Vagina (tissue), 2 donors: ENCODE data around the gene SFI1. TPM values are rescaled to one million over a fixed set of nuclear protein-coding genes. Genes with fewer than 3 reads are reported as not detected.

Experiments used
- DNase-seq, 2 donors: peaks; one replicate each; pipeline ENCODE4 v3.0.0-alpha.2; 2017; ENCODE audit errors: extremely low spot score in 2 of 2
- H3K27ac ChIP-seq: fragments of 200-600 bp; sonication (generic); one replicate; pipeline ENCODE4 v1.5.1; 2019
- H3K27me3 ChIP-seq: fragments of 200-600 bp; sonication (generic); one replicate; pipeline ENCODE4 v1.5.1; 2019
- H3K36me3 ChIP-seq, 2 donors: fragments of 200-600 bp; sonication (generic); one replicate each; pipeline ENCODE4 v1.5.1; 2017 to 2019
- H3K4me1 ChIP-seq: fragments of 200-600 bp; sonication (generic); one replicate; pipeline ENCODE4 v1.5.1; 2019
- H3K4me3 ChIP-seq, 2 donors: fragments of 200-600 bp; sonication (generic); 1 replicate in 1 of 2; 2 replicates in 1 of 2; pipeline ENCODE4 v1.5.1; 2016 to 2019
- H3K9me3 ChIP-seq: fragments of 200-600 bp; sonication (generic); one replicate; pipeline ENCODE4 v1.5.1; 2019
- POLR2A ChIP-seq, 2 donors: fragments of 450-650 bp; IDR thresholded peaks; one replicate each; pipeline ENCODE4 v1.6.1; 2017; ENCODE audit warnings: antibody characterized with exemption in 2 of 2, mild to moderate bottlenecking in 2 of 2, moderate library complexity in 2 of 2
- POLR2AphosphoS5 ChIP-seq, 2 donors: sonication (generic); formaldehyde crosslinking; IDR thresholded peaks; one replicate each; pipeline ENCODE4 v1.9.0; 2017; ENCODE audit warnings: antibody characterized with exemption in 2 of 2, mild to moderate bottlenecking in 2 of 2, low read depth in 1 of 2; ENCODE audit not compliant: insufficient read depth in 1 of 2
- intact Hi-C: fragments of 100-400 bp; cut with DNase I; formaldehyde crosslinking; loops from one replicate; pipeline ENCODE4 v1.15.1; 2023
- total RNA-seq: library from RNA; depleted of rRNA; stranded (reverse); fragments of >200 nt; gene quantifications from one replicate; pipeline ENCODE4 v1.2.3, GENCODE V29; 2016
- TF ChIP-seq, protein P1 (sequence below), 3 experiments: fragments of 450-650 bp in 2 of 3; fragments of 200-600 bp in 1 of 3; sonication (generic) in 1 of 3; IDR thresholded peaks; one replicate each; pipeline ENCODE4 v1.5.1; 2017 to 2019; ENCODE audit warnings: antibody characterized with exemption in 3 of 3, mild to moderate bottlenecking in 2 of 3, moderate library complexity in 2 of 3

Gene SFI1
- total RNA-seq, 1 donor from 2014 or later = 33.6 TPM

DNA sequence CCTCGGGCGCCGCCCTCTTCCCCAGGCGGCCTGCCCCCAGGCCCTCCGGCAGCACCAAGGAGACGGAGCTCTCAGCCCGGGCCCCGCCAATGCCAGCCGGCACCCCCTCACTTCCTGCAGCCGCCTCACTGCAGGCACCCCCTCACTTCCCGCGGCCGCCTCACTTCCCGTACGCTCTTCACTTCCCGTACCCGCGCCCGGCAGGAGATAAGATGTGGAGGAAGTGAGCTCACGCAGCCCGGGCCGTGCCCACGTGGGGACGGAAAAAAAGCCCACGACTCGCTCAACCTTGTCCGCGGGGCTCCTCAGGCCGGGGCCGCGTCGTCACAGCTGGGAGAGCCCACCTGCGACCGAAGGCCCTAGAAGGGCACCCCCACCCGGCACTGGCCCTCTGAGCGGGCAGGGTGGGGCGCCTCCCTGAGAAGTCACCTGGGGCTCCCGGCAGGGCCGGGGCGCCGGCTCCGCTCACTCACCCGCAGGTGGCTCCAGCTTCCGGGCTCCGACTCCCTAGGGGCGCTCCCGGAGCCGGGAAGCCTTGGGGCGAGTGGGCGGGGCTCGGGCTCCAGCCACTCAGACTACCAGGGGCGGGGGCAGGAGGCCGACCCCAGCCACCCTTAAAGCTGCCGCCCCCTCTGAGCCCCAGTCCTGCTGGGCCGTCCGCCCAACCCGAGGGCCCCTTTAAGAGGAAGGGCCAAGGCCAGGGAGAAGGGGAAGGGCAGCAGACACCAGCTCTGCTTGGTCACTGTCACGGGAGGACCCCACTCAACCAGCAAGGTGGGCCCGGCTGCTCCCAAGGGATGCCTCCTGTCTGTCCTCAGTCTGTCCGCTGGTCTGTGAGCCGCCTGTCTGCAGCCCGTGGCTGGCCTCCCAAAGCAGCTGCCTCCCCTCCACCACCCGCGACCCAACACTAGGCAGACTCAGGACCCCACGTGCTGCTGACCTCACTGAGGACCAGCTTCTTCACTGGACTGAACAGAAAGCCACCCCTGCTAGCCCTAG is 134.3 kb downstream of the SFI1 start:
- no peak for DNase-seq

DNA sequence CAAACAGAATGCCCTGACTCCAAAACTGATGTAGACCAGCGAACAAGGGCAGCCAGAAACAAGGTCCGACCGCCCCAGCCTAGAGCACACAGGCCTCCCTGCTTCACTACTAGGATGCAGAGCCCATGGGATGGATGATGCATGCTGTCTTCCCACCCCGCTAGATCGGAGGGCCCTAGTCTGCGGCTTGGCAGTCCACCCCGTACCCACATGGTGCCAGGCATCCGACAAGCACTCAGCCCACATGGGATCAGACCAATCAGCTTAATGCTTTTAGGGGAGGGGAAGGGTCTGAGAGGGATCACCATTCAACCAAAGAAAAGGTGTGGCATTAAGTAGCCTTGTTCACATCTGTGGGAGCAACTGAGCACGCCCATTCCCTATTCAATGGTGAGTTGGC is 135.1 kb downstream of the SFI1 start:
- Histone ChIP-seq H3K4me1 (peaks cover 71% of the 10 kb centered on the region), H3K27ac (peak overlapping the region; percentile 89), H3K36me3 (no peaks in the 10 kb centered on the region), H3K4me3 (peak overlapping the region; percentile 89 to 90), H3K9me3 (no peaks in the 10 kb centered on the region), H3K27me3 (no peaks in the 10 kb centered on the region)
- DNase-seq = no peak
- intact Hi-C loops = no loop called here
- TF ChIP-seq, protein P1, sequence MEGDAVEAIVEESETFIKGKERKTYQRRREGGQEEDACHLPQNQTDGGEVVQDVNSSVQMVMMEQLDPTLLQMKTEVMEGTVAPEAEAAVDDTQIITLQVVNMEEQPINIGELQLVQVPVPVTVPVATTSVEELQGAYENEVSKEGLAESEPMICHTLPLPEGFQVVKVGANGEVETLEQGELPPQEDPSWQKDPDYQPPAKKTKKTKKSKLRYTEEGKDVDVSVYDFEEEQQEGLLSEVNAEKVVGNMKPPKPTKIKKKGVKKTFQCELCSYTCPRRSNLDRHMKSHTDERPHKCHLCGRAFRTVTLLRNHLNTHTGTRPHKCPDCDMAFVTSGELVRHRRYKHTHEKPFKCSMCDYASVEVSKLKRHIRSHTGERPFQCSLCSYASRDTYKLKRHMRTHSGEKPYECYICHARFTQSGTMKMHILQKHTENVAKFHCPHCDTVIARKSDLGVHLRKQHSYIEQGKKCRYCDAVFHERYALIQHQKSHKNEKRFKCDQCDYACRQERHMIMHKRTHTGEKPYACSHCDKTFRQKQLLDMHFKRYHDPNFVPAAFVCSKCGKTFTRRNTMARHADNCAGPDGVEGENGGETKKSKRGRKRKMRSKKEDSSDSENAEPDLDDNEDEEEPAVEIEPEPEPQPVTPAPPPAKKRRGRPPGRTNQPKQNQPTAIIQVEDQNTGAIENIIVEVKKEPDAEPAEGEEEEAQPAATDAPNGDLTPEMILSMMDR (IDR thresholded peaks at IDR 0.05) = no peak
- TF ChIP-seq POLR2AphosphoS5 (IDR thresholded peaks at IDR 0.05; ENCODE audit: insufficient read depth in 1 of 2, low read depth in 1 of 2) = no peak
- TF ChIP-seq POLR2A (IDR thresholded peaks at IDR 0.05) = no peak

More for the DNA sequence above, 134.3 kb downstream of the SFI1 start:
- intact Hi-C loops = no loop called here
- H3K27ac ChIP-seq = peak overlapping the region; percentile 89
- peaks cover 73% of the 10 kb centered on the region for H3K4me1 ChIP-seq
- no peaks in the 10 kb centered on the region for H3K27me3 ChIP-seq
- peak overlapping the region; percentile 89 to 90 for H3K4me3 ChIP-seq
- TF ChIP-seq, protein P1 (IDR thresholded peaks at IDR 0.05) = no peak
- TF ChIP-seq POLR2AphosphoS5 (IDR thresholded peaks at IDR 0.05; ENCODE audit: insufficient read depth in 1 of 2, low read depth in 1 of 2) = peak in 1 of 2 donors; percentile 78
- no peak for TF ChIP-seq POLR2A (IDR thresholded peaks at IDR 0.05)
- H3K9me3 ChIP-seq = no peaks in the 10 kb centered on the region
- H3K36me3 ChIP-seq = no peaks in the 10 kb centered on the region

DNA sequence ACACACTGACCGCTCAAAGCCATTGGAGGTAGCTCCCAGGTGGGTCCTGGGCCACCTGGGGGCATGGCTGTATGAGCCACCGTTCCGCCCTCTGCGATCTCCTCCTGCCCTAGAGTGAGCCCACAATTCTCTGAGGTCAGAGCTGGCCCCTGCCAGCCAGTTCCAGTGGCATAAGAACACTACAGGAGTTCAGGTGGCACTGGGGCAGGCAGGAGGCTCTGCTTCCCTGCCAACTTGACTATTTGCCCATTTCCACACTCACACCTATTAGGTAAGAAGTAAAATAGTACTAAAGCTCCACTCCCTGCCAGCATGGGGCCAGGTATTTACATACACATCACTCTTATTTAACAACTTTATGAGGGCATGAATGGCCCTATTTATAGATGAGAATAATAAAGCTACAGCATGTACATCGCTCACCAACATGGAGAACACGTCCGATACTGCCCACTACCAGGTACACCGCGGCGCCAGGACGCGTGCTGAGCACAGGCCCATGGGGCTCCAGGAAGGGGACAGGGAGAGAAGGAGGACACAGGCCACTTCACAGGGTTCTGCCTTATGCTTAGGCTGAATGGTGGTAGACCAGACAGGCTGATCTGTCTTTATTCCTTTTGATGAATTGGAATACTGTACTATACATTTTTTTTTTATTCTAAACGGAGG is 139.4 kb downstream of the SFI1 start:
- intact Hi-C loops = loop anchor here (2.0 kb wide), 1 partner anchor 67 kb away; no protein-coding TSS in a partner anchor
- TF ChIP-seq POLR2AphosphoS5 (IDR thresholded peaks at IDR 0.05; ENCODE audit: insufficient read depth in 1 of 2, low read depth in 1 of 2) = no peak
- TF ChIP-seq POLR2A (IDR thresholded peaks at IDR 0.05) = no peak
- TF ChIP-seq, protein P1 (IDR thresholded peaks at IDR 0.05) = no peak
- Histone ChIP-seq H3K27me3 (no peaks in the 10 kb centered on the region), H3K27ac (no peak overlapping the region), H3K4me1 (peaks cover 44% of the 10 kb centered on the region), H3K4me3 (no peak overlapping the region), H3K9me3 (no peaks in the 10 kb centered on the region), H3K36me3 (no peaks in the 10 kb centered on the region)
- no peak for DNase-seq

DNA sequence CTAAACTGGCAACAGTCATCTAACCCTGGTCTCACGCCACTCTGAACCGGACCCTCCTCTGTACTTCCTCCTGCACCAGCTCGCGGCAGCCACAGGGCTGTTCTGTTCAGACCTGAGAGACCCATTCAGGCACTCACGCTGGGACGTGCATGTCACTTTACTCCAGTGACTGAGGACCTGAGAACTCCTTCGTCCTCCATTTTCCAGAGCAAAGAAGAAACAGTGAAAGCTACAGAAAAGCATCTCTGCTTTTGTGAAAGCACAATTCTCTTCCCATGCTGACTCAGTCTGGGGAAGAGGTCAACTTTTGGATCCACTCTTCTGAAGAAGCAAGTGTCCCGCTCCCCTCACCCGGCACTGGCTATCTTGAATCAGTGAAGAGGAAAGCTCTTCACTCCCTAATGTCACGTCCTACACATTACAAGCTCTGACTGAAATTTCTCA is 141.1 kb downstream of the SFI1 start:
- H3K27me3 ChIP-seq = no peaks in the 10 kb centered on the region
- DNase-seq = no peak
- intact Hi-C loops = no loop called here
- H3K27ac ChIP-seq = no peak overlapping the region
- H3K9me3 ChIP-seq = no peaks in the 10 kb centered on the region
- no peaks in the 10 kb centered on the region for H3K36me3 ChIP-seq
- H3K4me1 ChIP-seq = peaks cover 32% of the 10 kb centered on the region
- H3K4me3 ChIP-seq = no peak overlapping the region
- TF ChIP-seq POLR2AphosphoS5 (IDR thresholded peaks at IDR 0.05; ENCODE audit: insufficient read depth in 1 of 2, low read depth in 1 of 2) = no peak
- no peak for TF ChIP-seq POLR2A (IDR thresholded peaks at IDR 0.05)
- TF ChIP-seq, protein P1 (IDR thresholded peaks at IDR 0.05) = no peak
